OCI-LY7 (cell line): ENCODE results near the gene PFKL.

Experiments
- CTCF ChIP-seq: fragments of 200-600 bp; sonication (generic); conservative IDR thresholded peaks from 2 replicates; pipeline ENCODE4 v1.5.1; 2014; ENCODE audit warnings: mild to moderate bottlenecking, antibody characterized with exemption, low read length, moderate library complexity, mixed read lengths
- EZH2phosphoT487 ChIP-seq: fragments of 200-600 bp; sonication (generic); IDR thresholded peaks from 2 replicates; pipeline ENCODE4 v1.6.1; 2018; ENCODE audit warnings: low read depth, borderline replicate concordance, mild to moderate bottlenecking, mixed run types, antibody characterized with exemption, low read length, moderate library complexity, mixed read lengths

DNA sequence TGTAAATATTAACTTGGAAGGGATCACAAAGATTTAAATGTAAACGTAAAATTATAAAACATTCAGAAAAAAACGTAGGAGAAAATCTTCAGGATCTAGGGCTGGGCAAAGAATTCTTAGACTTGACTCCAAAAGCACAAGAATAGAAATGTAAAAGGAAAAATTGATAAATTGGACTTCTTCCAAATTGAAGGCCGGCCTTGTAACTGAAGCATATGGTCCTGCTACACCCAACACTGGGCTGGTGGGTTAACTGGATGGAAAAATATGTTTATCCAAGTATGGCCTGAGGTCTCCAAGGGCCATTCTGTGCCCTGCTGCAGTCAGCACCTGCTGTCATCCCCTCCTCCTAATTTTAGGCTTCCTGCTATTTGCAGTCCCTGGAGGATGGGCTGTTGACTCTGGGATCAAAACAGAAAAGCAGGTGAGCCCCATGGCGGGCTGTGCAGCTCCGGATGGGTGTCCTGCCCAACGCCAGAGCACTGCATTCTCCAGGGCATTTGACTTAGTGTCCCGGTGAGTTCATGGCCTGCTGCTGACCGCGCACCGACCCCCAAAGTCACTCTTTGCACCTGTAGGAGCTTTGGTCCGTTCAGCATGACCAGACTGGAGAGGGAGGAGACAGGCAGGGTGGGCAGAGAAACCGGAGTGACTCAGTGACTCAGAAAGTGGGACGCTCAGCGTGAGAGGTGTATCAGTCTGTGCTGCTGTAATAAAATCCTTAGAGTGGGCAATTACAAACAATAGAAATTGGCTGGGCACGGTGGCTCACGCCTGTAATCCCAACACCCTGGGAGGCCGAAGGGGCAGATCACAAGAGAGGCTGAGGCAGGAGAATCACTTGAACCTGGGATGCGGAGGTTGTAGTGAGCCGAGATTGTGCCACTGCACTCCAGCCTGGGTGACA lies 20.2 kb upstream of the PFKL start:
- TF ChIP-seq CTCF: no peak
- no peak for TF ChIP-seq EZH2phosphoT487
